Spleen (tissue), 11 donors: ENCODE results near the gene FLNB. TPM values are rescaled to one million over a fixed set of nuclear protein-coding genes. Genes with fewer than 3 reads are reported as not detected.

Source experiments
- DNase-seq: peaks from one replicate; pipeline ENCODE4 v3.0.0-alpha.2; 2020
- H3K27ac ChIP-seq, 8 donors: fragments of 200-600 bp; sonication (generic) in 7 of 8; 1 replicate in 4 of 8; 2 replicates in 4 of 8; pipeline versions ENCODE4 v1.5.0 to v1.8.0; 2016 to 2021; ENCODE audit warnings: inconsistent platforms in 4 of 8, mild to moderate bottlenecking in 4 of 8, moderate library complexity in 1 of 8
- H3K27me3 ChIP-seq, 7 donors: fragments of 200-600 bp; sonication (generic) in 6 of 7; replicated peaks in 1 of 7; 1 replicate in 4 of 7; 2 replicates in 3 of 7; pipeline versions ENCODE4 v1.5.0 to v1.8.0; 2016 to 2021; ENCODE audit warnings: inconsistent platforms in 3 of 7, mild to moderate bottlenecking in 1 of 7
- H3K36me3 ChIP-seq, 6 donors: fragments of 200-600 bp; sonication (generic) in 5 of 6; 1 replicate in 4 of 6; 2 replicates in 2 of 6; pipeline versions ENCODE4 v1.5.0 to v1.8.0; 2016 to 2021; ENCODE audit warnings: inconsistent platforms in 2 of 6
- H3K4me1 ChIP-seq, 6 donors: fragments of 200-600 bp; sonication (generic) in 5 of 6; 1 replicate in 3 of 6; 2 replicates in 3 of 6; pipeline versions ENCODE4 v1.5.0 to v1.8.0; 2016 to 2021; ENCODE audit warnings: inconsistent platforms in 3 of 6
- H3K4me3 ChIP-seq, 8 donors: fragments of 200-600 bp; sonication (generic) in 7 of 8; 1 replicate in 4 of 8; 2 replicates in 4 of 8; pipeline versions ENCODE4 v1.5.0 to v1.8.0; 2016 to 2021; ENCODE audit warnings: inconsistent platforms in 4 of 8, mild to moderate bottlenecking in 4 of 8, moderate library complexity in 2 of 8
- H3K9me3 ChIP-seq, 8 donors: fragments of 200-600 bp; sonication (generic) in 7 of 8; 1 replicate in 4 of 8; 2 replicates in 4 of 8; pipeline versions ENCODE4 v1.5.0 to v1.8.0; 2016 to 2021; ENCODE audit warnings: inconsistent platforms in 4 of 8
- CTCF ChIP-seq, 11 experiments: fragments of 200-600 bp in 7 of 11; fragments of 450-650 bp in 4 of 11; sonication (generic) in 4 of 11; IDR thresholded peaks in 8 of 11; conservative IDR thresholded peaks in 3 of 11; 1 replicate in 7 of 11; 2 replicates in 4 of 11; pipeline versions ENCODE4 v1.4.0 to v1.8.0; 2016 to 2021; ENCODE audit warnings: antibody characterized with exemption in 11 of 11, inconsistent platforms in 4 of 11, mild to moderate bottlenecking in 1 of 11
- POLR2A ChIP-seq, 3 donors: fragments of 450-650 bp; IDR thresholded peaks; one replicate each; pipeline ENCODE4 v1.5.1; 2017; ENCODE audit warnings: antibody characterized with exemption in 3 of 3, mild to moderate bottlenecking in 1 of 3
- POLR2AphosphoS5 ChIP-seq, 3 donors: sonication (generic); formaldehyde crosslinking; IDR thresholded peaks; one replicate each; pipeline ENCODE4 v1.5.1; 2017; ENCODE audit warnings: antibody characterized with exemption in 3 of 3
- WGBS, 5 donors: extraction: QIAGEN DNeasy Blood & Tissue Kit in 3 of 5; methylation state at CpG; one replicate each; pipeline versions ENCODE4 v1.1.5 to v1.1.7; 2013 to 2018; 5-methylcytosine and 5-hydroxymethylcytosine counted together
- intact Hi-C: fragments of 100-400 bp; cut with DNase I; formaldehyde crosslinking; loops from one replicate; pipeline ENCODE4 v1.15.0; 2023; ENCODE audit warnings: low total_unique reads
- polyA plus RNA-seq, 3 donors: library from polyadenylated mRNA; stranded (reverse); fragments of 200-250 nt; gene quantifications; one replicate each; pipeline ENCODE4 v1.2.1, GENCODE V29; 2013
- total RNA-seq, 7 donors: library from RNA; depleted of rRNA in 3 of 7; stranded (reverse); fragments of >200 nt in 3 of 7; fragmentation: NEBNext Ultra II Directional in 4 of 7; extraction: Animal tissue kit (Norgen Biotek cat#: 25700) in 4 of 7; gene quantifications; one replicate each; pipeline versions ENCODE4 v1.1.0 to v1.2.1, GENCODE V29; 2016 to 2021
- donor health status: healthy with polysubstance abuse.
- donor health status: DM: no; HTN: no; CAD: no; lungs with moderate emphysema.
- donor health status: DM: no; HTN: no; CAD: no.
- donor health status: Bipolar disorder and iron deficiency.
- donor health status: healthy.
- donor health status: DM: no; HTN: no; CAD: no.
- donor health status: DM: yes; HTN: yes; CAD: no.

Gene FLNB
- total and polyA plus RNA-seq, 10 donors, result 38.9 to 163 (median 96.7) TPM

- H3K4me1 ChIP-seq, result peaks cover 16 to 44% (median 24%) of the 10 kb centered on the region in 6 donors
- H3K27me3 ChIP-seq, result no peaks in the 10 kb centered on the region
- H3K27ac ChIP-seq, result peak overlapping the region in 5 of 8 donors; percentile 4 to 80 (median 73)
- peak; percentile 58 for DNase-seq
- H3K9me3 ChIP-seq, result peaks cover 0 to 5% (median 0%) of the 10 kb centered on the region in 8 donors
- WGBS, 5 donors, result 78 to 84% (median 81%) methylated on average over 5 of the region's 5 CpGs
- peaks cover 0 to 47% (median 10%) of the 10 kb centered on the region in 6 donors for H3K36me3 ChIP-seq
- intact Hi-C loops, result no loop called here
- no peak overlapping the region for H3K4me3 ChIP-seq
- no peak for TF ChIP-seq CTCF (IDR thresholded peaks at IDR 0.05 in 8 of 11, conservative IDR thresholded peaks at IDR 0.05 in 3 of 11)
- TF ChIP-seq POLR2A (IDR thresholded peaks at IDR 0.05), result no peak
- TF ChIP-seq POLR2AphosphoS5 (IDR thresholded peaks at IDR 0.05), result no peak
Measured at GRCh38 chr3:58192069-58192468, 183.8 kb downstream of the FLNB start.

GRCh38 chr3:58193682-58194407, 185.6 kb downstream of the FLNB start:
- H3K9me3 ChIP-seq, result peaks cover 0 to 5% (median 0%) of the 10 kb centered on the region in 8 donors
- DNase-seq, result no peak
- no peak for TF ChIP-seq POLR2AphosphoS5 (IDR thresholded peaks at IDR 0.05)
- no peak for TF ChIP-seq POLR2A (IDR thresholded peaks at IDR 0.05)
- no peak for TF ChIP-seq CTCF (IDR thresholded peaks at IDR 0.05 in 8 of 11, conservative IDR thresholded peaks at IDR 0.05 in 3 of 11)
- H3K4me3 ChIP-seq, result no peak overlapping the region
- H3K27me3 ChIP-seq, result no peaks in the 10 kb centered on the region
- peak overlapping the region in 1 of 8 donors; percentile 54 for H3K27ac ChIP-seq
- intact Hi-C loops, result no loop called here
- WGBS, 5 donors, result 85 to 97% (median 94%) methylated on average over 12 of the region's 12 CpGs
- H3K36me3 ChIP-seq, result peaks cover 0 to 55% (median 10%) of the 10 kb centered on the region in 6 donors
- peaks cover 22 to 47% (median 32%) of the 10 kb centered on the region in 6 donors for H3K4me1 ChIP-seq

- H3K36me3 ChIP-seq, result peaks cover 0 to 42% (median 10%) of the 10 kb centered on the region in 6 donors
- H3K4me1 ChIP-seq, result peaks cover 42 to 65% (median 60%) of the 10 kb centered on the region in 6 donors
- TF ChIP-seq POLR2AphosphoS5 (IDR thresholded peaks at IDR 0.05), result peak in 1 of 3 donors; percentile 14
- no peak for TF ChIP-seq CTCF (IDR thresholded peaks at IDR 0.05 in 8 of 11, conservative IDR thresholded peaks at IDR 0.05 in 3 of 11)
- peak overlapping the region; percentile 44 to 85 (median 78) for H3K27ac ChIP-seq
- no peak for DNase-seq
- intact Hi-C loops, result no loop called here
- 96 to 98% (median 96%) methylated on average over 10 of the region's 10 CpGs for WGBS, 5 donors
- H3K4me3 ChIP-seq, result no peak overlapping the region
- H3K27me3 ChIP-seq, result no peaks in the 10 kb centered on the region
- H3K9me3 ChIP-seq, result peaks cover 0 to 6% (median 0%) of the 10 kb centered on the region in 8 donors
Measured at GRCh38 chr3:58197588-58197987, 189.4 kb downstream of the FLNB start.

GRCh38 chr3:58198362-58198761, 190.1 kb downstream of the FLNB start:
- H3K36me3 ChIP-seq, result peaks cover 0 to 35% (median 8%) of the 10 kb centered on the region in 6 donors
- H3K27ac ChIP-seq, result peak overlapping the region; percentile 44 to 85 (median 78)
- peaks cover 0 to 6% (median 0%) of the 10 kb centered on the region in 8 donors for H3K9me3 ChIP-seq
- no peak for DNase-seq
- H3K27me3 ChIP-seq, result no peaks in the 10 kb centered on the region
- WGBS, 5 donors, result 59 to 72% (median 69%) methylated on average over 8 of the region's 8 CpGs
- peaks cover 43 to 72% (median 67%) of the 10 kb centered on the region in 6 donors for H3K4me1 ChIP-seq
- no peak overlapping the region for H3K4me3 ChIP-seq
- TF ChIP-seq POLR2A (IDR thresholded peaks at IDR 0.05), result no peak
- no peak for TF ChIP-seq CTCF (IDR thresholded peaks at IDR 0.05 in 8 of 11, conservative IDR thresholded peaks at IDR 0.05 in 3 of 11)
- TF ChIP-seq POLR2AphosphoS5 (IDR thresholded peaks at IDR 0.05), result no peak
- intact Hi-C loops, result no loop called here
